DLD1 (cell line): ENCODE data around the gene ZNF276.
"Not testable (repeated sequence)": the region's sequence is repeated elsewhere in the genome, so short reads cannot be mapped to it uniquely, and the experiment has no call there.

Source experiments
- in situ Hi-C: cut with HindIII; loops from 2 replicates; pipeline ENCODE4 v1.10.0; 2017; ENCODE audit warnings: low sequenced_read_pairs

Gene ZNF276

GRCh38 chr16:89733792-89734191 lies 12.5 kb downstream of the ZNF276 start:
- in situ Hi-C loops = no loop called here

GRCh38 chr16:89736554-89736953 lies 15.2 kb downstream of the ZNF276 start:
- in situ Hi-C loops = no loop called here

- in situ Hi-C loops = no loop called here
These were observed 16.2 kb downstream of the ZNF276 start for GRCh38 chr16:89737341-89738071.

- in situ Hi-C loops = no loop called here
These were observed 16.7 kb downstream of the ZNF276 start for GRCh38 chr16:89738072-89738377.

GRCh38 chr16:89738538-89739317 lies 17.4 kb downstream of the ZNF276 start:
- in situ Hi-C loops = no loop called here

DNA sequence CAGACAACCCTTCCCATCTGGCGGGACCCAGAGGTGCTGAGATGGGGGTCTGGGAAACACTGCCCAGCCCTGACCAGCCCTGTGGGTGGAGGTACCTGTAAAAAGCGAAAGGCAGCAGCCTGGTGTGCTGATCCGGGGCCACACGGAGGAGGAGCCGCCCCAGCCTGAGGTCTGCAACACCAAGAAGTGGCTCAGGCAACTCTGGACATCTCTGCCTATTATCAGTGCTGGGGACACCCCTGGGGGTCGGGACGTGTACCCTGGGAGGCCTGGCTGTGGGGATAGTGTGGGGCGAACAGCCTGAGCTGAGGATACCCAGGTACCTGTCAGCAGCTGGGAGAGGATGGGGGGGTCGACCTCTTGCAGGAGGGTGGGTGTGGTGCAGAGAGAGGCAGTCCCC lies 18.0 kb downstream of the ZNF276 start:
- in situ Hi-C loops = no loop called here

GRCh38 chr16:89741342-89742014 lies 20.1 kb downstream of the ZNF276 start:
- in situ Hi-C loops = no loop called here

GRCh38 chr16:89742948-89743347 lies 21.6 kb downstream of the ZNF276 start:
- in situ Hi-C loops = no loop called here

GRCh38 chr16:89744813-89745212 lies 23.5 kb downstream of the ZNF276 start:
- in situ Hi-C loops = no loop called here

DNA sequence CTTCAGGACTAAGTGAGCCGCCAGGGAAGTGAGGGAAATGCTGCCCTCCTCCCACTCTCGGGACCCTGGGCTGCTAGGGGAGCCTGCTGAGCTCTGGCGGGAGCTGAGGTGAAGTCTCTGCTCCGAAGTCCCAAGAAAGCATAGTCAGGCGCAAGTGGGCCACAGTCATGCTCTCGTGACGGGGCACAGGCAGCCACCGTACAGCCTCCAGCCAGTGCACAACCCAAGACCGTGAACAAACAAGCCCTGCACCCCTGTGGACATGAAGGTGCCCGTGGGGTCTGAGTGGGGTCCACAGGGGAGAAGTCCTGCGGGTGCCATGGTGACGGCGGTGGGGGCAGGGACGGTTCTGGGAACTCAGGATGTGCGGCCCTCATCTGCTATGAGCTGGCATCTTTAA lies 24.7 kb downstream of the ZNF276 start:
- in situ Hi-C loops = no loop called here

DNA sequence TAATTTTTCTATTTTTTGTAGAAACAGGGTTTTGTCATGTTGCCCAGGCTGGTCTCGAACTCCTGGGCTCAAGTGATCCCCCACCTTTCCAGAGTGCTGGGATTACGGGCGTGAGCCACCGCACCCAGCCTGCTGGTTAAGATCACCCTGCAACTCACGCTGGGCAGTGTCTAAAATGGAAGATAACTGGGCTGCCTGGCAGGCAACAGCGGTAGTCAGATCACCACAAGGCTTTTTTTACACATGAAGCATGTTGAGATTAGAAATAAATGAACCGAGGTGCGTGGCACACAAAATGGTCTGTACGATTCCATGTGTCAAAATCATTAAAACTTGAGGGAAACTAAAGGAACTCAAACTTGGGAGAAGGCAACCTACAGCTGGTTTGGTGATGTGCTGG lies 26.7 kb downstream of the ZNF276 start:
- in situ Hi-C loops = no loop called here

DNA sequence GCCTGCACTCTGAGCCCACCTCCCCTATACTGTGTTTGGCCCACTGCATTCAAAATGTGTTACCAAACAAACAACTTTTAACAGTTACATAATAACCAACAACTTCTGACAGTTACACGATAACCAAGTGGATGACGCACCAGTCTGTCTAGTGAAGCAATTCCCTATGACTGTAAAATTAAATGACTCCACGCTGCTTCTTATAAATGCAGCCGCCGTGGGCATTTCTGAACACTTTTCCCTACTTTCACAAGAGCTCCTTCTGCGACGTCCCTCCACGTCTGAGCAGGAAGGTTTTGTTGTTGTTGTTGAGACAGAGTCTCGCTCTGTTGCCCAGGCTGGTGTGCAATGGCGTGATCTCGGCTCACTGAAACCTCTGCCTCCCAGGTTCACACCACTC lies 27.6 kb downstream of the ZNF276 start:
- in situ Hi-C loops = no loop called here

- in situ Hi-C loops = no loop called here
These were observed 28.3 kb downstream of the ZNF276 start for GRCh38 chr16:89749637-89750036.

- in situ Hi-C loops = no loop called here
These were observed 38.5 kb downstream of the ZNF276 start for GRCh38 chr16:89759746-89760340.

DNA sequence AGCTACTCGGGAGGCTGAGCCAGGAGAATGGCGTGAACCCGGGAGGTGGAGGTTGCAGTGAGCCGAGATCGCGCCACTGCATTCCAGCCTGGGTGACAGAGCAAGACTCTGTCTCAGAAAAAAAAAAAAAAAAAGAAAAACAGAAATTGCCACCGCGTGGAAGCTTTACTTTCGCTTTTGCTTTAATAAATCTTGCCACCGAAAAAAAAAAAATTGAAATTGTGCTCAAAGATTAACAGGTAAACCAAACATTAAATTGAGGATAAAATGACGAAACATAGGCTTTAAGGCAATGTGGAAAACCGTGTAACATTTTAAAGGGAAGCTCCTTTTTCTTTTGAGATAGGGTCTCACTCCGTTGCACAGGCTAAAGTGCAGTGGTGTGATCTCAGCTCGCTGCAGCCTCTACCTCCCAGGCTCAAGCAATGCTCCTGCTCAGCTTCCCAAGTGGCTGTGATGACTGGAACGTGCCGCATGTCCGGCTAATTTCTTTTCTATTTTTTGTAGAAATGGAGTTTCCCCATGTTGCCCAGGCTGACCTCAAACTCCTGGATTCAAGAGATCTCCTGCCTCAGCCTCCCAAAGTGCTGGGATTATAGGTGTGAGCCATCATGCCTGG lies 40.1 kb downstream of the ZNF276 start:
- in situ Hi-C loops = no loop called here

DNA sequence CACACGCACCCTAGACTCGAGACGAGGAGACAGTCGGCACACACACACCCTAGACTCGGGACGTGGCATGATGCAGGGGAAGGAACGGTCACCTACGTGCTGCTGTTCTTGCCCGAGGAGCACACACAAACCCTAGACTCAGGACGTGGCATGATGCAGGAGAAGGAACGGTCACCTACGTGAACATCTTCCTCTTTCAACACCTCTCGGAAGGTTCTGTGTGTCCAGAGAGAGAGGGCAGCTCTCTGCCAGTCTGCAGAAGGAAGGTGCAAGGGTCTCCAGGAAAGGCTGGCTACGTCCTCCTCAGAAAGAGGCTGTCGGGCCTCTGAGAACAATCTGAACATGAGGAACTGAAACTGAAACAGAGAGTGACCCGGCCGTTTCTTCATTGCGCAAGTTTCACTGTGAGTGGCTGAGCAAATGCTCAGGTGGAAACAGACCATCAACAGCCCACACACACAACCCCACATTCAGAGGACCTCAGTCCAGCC lies 43.4 kb downstream of the ZNF276 start:
- in situ Hi-C loops = no loop called here

DNA sequence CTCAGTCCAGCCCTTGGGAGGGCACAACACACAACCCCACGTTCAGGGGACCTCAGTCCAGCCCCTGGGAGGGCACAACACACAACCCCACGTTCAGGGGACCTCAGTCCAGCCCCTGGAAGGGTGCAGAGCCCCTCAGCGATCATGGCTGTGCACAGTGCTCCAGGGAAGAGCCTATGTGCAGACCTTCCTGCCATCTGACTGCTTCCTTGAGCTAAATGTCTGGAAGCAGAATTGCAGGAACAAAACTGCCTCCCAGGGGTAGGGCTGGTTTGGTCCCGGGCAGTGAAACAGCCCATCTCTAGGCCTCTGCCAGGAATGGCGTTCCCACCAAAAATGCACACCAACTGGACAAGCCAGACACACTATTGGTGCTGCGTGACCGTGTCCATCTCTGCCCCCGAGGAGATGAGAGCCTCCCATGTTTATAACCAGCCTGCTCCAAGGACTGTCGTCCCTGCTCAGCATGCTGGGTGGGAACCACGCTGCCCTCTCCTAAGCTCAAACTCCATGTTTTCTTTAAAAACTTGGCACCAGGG lies 44.0 kb downstream of the ZNF276 start:
- in situ Hi-C loops = no loop called here

DNA sequence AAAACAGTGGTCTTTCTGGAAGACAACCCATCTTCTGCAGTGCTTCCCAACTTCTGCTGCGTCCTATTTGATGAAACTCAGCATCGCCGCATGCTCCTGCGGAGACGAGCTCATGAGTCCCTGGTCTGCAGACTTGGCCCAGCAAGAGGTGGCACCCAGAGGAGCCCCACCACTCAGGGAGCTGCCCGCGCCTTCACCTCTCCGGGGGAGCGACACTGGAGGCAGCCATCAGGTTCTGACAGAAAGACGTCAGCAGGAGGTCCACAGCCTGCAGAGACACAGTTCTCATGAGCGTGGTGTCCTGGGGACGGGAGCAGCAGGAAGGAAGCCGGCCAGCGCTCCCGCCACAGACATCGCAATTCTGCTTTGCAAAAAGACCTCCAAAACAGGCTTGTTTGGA lies 49.0 kb downstream of the ZNF276 start:
- in situ Hi-C loops = no loop called here

- in situ Hi-C loops = no loop called here
These were observed 53.9 kb downstream of the ZNF276 start for GRCh38 chr16:89775223-89775622.

DNA sequence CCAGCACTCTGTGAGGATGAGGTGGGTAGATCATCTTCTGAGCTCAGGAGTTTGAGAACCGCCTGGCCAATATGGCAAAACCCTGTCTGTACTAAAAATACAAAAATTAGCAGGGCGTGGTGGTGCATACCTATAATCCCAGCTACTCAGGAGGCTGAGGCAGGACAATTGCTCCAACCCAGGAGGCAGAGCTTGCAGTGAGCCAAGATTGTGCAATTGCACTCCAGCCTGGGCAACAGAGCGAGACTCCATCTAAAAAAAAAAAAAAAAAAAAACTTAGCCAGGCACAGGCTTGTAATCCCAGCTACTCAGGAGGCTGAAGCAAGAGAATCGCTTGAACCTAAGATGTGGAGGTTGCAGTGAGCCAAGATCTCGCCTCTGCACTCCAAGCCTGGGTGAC lies 56.9 kb downstream of the ZNF276 start:
- in situ Hi-C loops = not testable (repeated sequence)
